Measurements from ENCODE around the gene SURF1.
A peak's percentile ranks its signal among the peaks of the same experiment; 100 is the strongest.
"Not testable (repeated sequence)": the region's sequence is repeated elsewhere in the genome, so short reads cannot be mapped to it uniquely, and the experiment has no call there.

The SURF1 gene

GRCh38 chr9:133383438-133383837 is 27.2 kb upstream of the SURF1 start:
- no peak for DNase-seq (ENCODE audit: low spot score)

- DNase-seq (ENCODE audit: low spot score): no peak
Observed at GRCh38 chr9:133382507-133383141, 26.3 kb upstream of the SURF1 start.

- DNase-seq (ENCODE audit: low spot score): no peak
Observed at GRCh38 chr9:133380734-133381133, 24.4 kb upstream of the SURF1 start.

GRCh38 chr9:133379153-133380086 is 23.1 kb upstream of the SURF1 start:
- DNase-seq (ENCODE audit: low spot score): no peak

- DNase-seq (ENCODE audit: low spot score): no peak
Observed at GRCh38 chr9:133378408-133378962, 22.2 kb upstream of the SURF1 start.

GRCh38 chr9:133377721-133378216 is 21.5 kb upstream of the SURF1 start:
- DNase-seq (ENCODE audit: low spot score): no peak

- not testable (repeated sequence) for DNase-seq (ENCODE audit: low spot score)
Observed at GRCh38 chr9:133377280-133377679, 21.0 kb upstream of the SURF1 start.

- DNase-seq (ENCODE audit: low spot score): peak; percentile 99
Observed at GRCh38 chr9:133375724-133376654, 19.7 kb upstream of the SURF1 start, which contains the start of the genes STKLD1 and SURF4. Gene STKLD1 (plus strand): TSS chr9:133376366. CDS start chr9:133376474, 108 bp downstream. Gene SURF4 (minus strand): TSS chr9:133376060. CDS start chr9:133375969, 91 bp downstream.

GRCh38 chr9:133375116-133375723 is 18.9 kb upstream of the SURF1 start:
- peak; percentile 72 for DNase-seq (ENCODE audit: low spot score)

- DNase-seq (ENCODE audit: low spot score): no peak
Observed at GRCh38 chr9:133374612-133375115, 18.4 kb upstream of the SURF1 start.

- no peak for DNase-seq (ENCODE audit: low spot score)
Observed at GRCh38 chr9:133372144-133372543, 15.9 kb upstream of the SURF1 start.

GRCh38 chr9:133371261-133371711 is 15.0 kb upstream of the SURF1 start:
- no peak for DNase-seq (ENCODE audit: low spot score)

GRCh38 chr9:133370685-133371084 is 14.4 kb upstream of the SURF1 start:
- no peak for DNase-seq (ENCODE audit: low spot score)

GRCh38 chr9:133369933-133370332 is 13.6 kb upstream of the SURF1 start:
- no peak for DNase-seq (ENCODE audit: low spot score)

GRCh38 chr9:133369422-133369821 is 13.1 kb upstream of the SURF1 start:
- DNase-seq (ENCODE audit: low spot score): no peak

GRCh38 chr9:133368249-133368881 is 12.1 kb upstream of the SURF1 start:
- no peak for DNase-seq (ENCODE audit: low spot score)

GRCh38 chr9:133367778-133368177 is 11.5 kb upstream of the SURF1 start:
- DNase-seq (ENCODE audit: low spot score): no peak

GRCh38 chr9:133367221-133367620 is 10.9 kb upstream of the SURF1 start:
- DNase-seq (ENCODE audit: low spot score): no peak

GRCh38 chr9:133366435-133366834 is 10.1 kb upstream of the SURF1 start:
- DNase-seq (ENCODE audit: low spot score): no peak

GRCh38 chr9:133362359-133363044 is 6.2 kb upstream of the SURF1 start:
- DNase-seq (ENCODE audit: low spot score): no peak
